ENCODE data around the gene TEAD1.

TEAD1 gene

GRCh38 chr11:12918667-12919066, 244.4 kb downstream of the TEAD1 start:
- no peak for TF ChIP-seq CTCF (conservative IDR thresholded peaks at IDR 0.05; ENCODE audit: low read depth)
- POLR2A ChIA-PET (ENCODE audit: low non-redundant PET): no interaction called here
- H3K27ac ChIP-seq: no peak overlapping the region
- no peak for DNase-seq (ENCODE audit: low spot score)
- CTCF ChIA-PET: no interaction called here

- no peak for DNase-seq (ENCODE audit: low spot score)
- ChIA-PET CTCF (interaction anchor here (0.6 kb wide), 1 partner anchor 269 kb away, joined by 3 read pairs; no protein-coding TSS in a partner anchor), POLR2A (ENCODE audit: low non-redundant PET) (interaction anchor here (0.8 kb wide), 1 partner anchor 531 kb away, joined by 3 read pairs; no protein-coding TSS in a partner anchor)
- no peak for TF ChIP-seq CTCF (conservative IDR thresholded peaks at IDR 0.05; ENCODE audit: low read depth)
- H3K27ac ChIP-seq: no peak overlapping the region
Measured at GRCh38 chr11:12922418-12922817, 248.2 kb downstream of the TEAD1 start.

- ChIA-PET POLR2A (ENCODE audit: low non-redundant PET) (no interaction called here), CTCF (no interaction called here)
- no peak for TF ChIP-seq CTCF (conservative IDR thresholded peaks at IDR 0.05; ENCODE audit: low read depth)
Measured at GRCh38 chr11:12922980-12923507, 248.8 kb downstream of the TEAD1 start.

GRCh38 chr11:12924650-12925049, 250.4 kb downstream of the TEAD1 start:
- CTCF ChIA-PET: no interaction called here
- POLR2A ChIA-PET (ENCODE audit: low non-redundant PET): no interaction called here

More at GRCh38 chr11:12922980-12923507, 248.8 kb downstream of the TEAD1 start:
- H3K27ac ChIP-seq: no peak overlapping the region
- no peak for DNase-seq (ENCODE audit: low spot score)

GRCh38 chr11:12925520-12925919, 251.3 kb downstream of the TEAD1 start:
- ChIA-PET POLR2A (ENCODE audit: low non-redundant PET) (no interaction called here), CTCF (interaction anchor here (1.0 kb wide), 1 partner anchor 580 kb away, joined by 3 read pairs; no protein-coding TSS in a partner anchor)
- no peak for TF ChIP-seq CTCF (conservative IDR thresholded peaks at IDR 0.05; ENCODE audit: low read depth)
- H3K27ac ChIP-seq: no peak overlapping the region
- DNase-seq (ENCODE audit: low spot score): no peak

More at GRCh38 chr11:12924650-12925049, 250.4 kb downstream of the TEAD1 start:
- TF ChIP-seq CTCF (conservative IDR thresholded peaks at IDR 0.05; ENCODE audit: low read depth): no peak
- H3K27ac ChIP-seq: no peak overlapping the region
- DNase-seq (ENCODE audit: low spot score): no peak

- TF ChIP-seq CTCF (conservative IDR thresholded peaks at IDR 0.05; ENCODE audit: low read depth): no peak
- no peak for DNase-seq (ENCODE audit: low spot score)
- ChIA-PET POLR2A (ENCODE audit: low non-redundant PET) (no interaction called here), CTCF (interaction anchor here (0.7 kb wide), 1 partner anchor 153 kb away, joined by 3 read pairs; no protein-coding TSS in a partner anchor)
- H3K27ac ChIP-seq: no peak overlapping the region
Measured at GRCh38 chr11:12927221-12927620, 253.0 kb downstream of the TEAD1 start.

Data from RWPE1 (cell line).